ENCODE results near the gene STOX2.
"Not testable (repeated sequence)": the region's sequence is repeated elsewhere in the genome, so short reads cannot be mapped to it uniquely, and the experiment has no call there.

Gene STOX2

GRCh38 chr4:183936574-183937345 lies 31.7 kb downstream of the STOX2 start:
- peak; percentile 24 for DNase-seq

GRCh38 chr4:183940864-183941263 lies 35.8 kb downstream of the STOX2 start:
- DNase-seq = peak; percentile 56

GRCh38 chr4:183941964-183942363 lies 36.9 kb downstream of the STOX2 start:
- DNase-seq = no peak

- DNase-seq = no peak
Observed at GRCh38 chr4:183945741-183946140, 40.6 kb downstream of the STOX2 start.

- no peak for DNase-seq
Observed at GRCh38 chr4:183950536-183950935, 45.4 kb downstream of the STOX2 start.

GRCh38 chr4:183952652-183953051 lies 47.5 kb downstream of the STOX2 start:
- not testable (repeated sequence) for DNase-seq

GRCh38 chr4:183959319-183960045 lies 54.4 kb downstream of the STOX2 start:
- DNase-seq = no peak

- DNase-seq = peak; percentile 14
Observed at GRCh38 chr4:183960046-183960420, 54.9 kb downstream of the STOX2 start.

GRCh38 chr4:183960962-183961541 lies 55.9 kb downstream of the STOX2 start:
- DNase-seq = no peak

- no peak for DNase-seq
Observed at GRCh38 chr4:183961795-183962194, 56.7 kb downstream of the STOX2 start.

- no peak for DNase-seq
Observed at GRCh38 chr4:183962419-183962818, 57.3 kb downstream of the STOX2 start.

- DNase-seq = peak; percentile 70
Observed at GRCh38 chr4:183966371-183966770, 61.3 kb downstream of the STOX2 start.

- peak; percentile 95 for DNase-seq
Observed at GRCh38 chr4:183967266-183967665, 62.2 kb downstream of the STOX2 start.

- no peak for DNase-seq
Observed at GRCh38 chr4:183968502-183968901, 63.4 kb downstream of the STOX2 start.

GRCh38 chr4:183968931-183969330 lies 63.8 kb downstream of the STOX2 start:
- peak; percentile 72 for DNase-seq

GRCh38 chr4:183969596-183969995 lies 64.5 kb downstream of the STOX2 start:
- DNase-seq = no peak

GRCh38 chr4:183971929-183972490 lies 66.9 kb downstream of the STOX2 start:
- DNase-seq = no peak

GRCh38 chr4:183977707-183978106 lies 72.6 kb downstream of the STOX2 start:
- DNase-seq = no peak

- no peak for DNase-seq
Observed at GRCh38 chr4:183984566-183984965, 79.5 kb downstream of the STOX2 start.

- no peak for DNase-seq
Observed at GRCh38 chr4:183985786-183986185, 80.7 kb downstream of the STOX2 start.

- no peak for DNase-seq
Observed at GRCh38 chr4:183986291-183986970, 81.3 kb downstream of the STOX2 start.

GRCh38 chr4:183986971-183987946 lies 82.2 kb downstream of the STOX2 start:
- DNase-seq = no peak

Measured in MV-4-11 (cell line).